ENCODE results near the gene SLC25A11.

GRCh38 chr17:4898351-4898750 lies 41.5 kb downstream of the SLC25A11 start:
- TF ChIP-seq POLR2AphosphoS5 (IDR thresholded peaks at IDR 0.05; ENCODE audit: low read depth, low read length) (no peak), SIN3A (IDR thresholded peaks at IDR 0.05; ENCODE audit: low read depth) (no peak), POLR2A (IDR thresholded peaks at IDR 0.05; ENCODE audit: borderline replicate concordance, extremely low read depth, insufficient read depth, insufficient read length) (no peak), CTCF (IDR thresholded peaks at IDR 0.05 in 2 of 3, conservative IDR thresholded peaks at IDR 0.05 in 1 of 3; ENCODE audit: borderline replicate concordance in 1 of 3, insufficient read depth in 1 of 3, low read depth in 2 of 3, low read length in 2 of 3) (no peak)
